Mononuclear cell (primary cell): ENCODE results near the gene KIAA1549. TPM values are rescaled to one million over a fixed set of nuclear protein-coding genes. Genes with fewer than 3 reads are reported as not detected.

Experiments used
- H3K27me3 ChIP-seq: 2 replicates; pipeline ENCODE4 v1.6.0; 2011; ENCODE audit warnings: low read length, control low read depth; ENCODE audit not compliant: insufficient read depth
- H3K4me1 ChIP-seq: 2 replicates; pipeline ENCODE4 v1.5.1; 2011; ENCODE audit warnings: mild to moderate bottlenecking, low read length, control low read depth; ENCODE audit not compliant: insufficient read depth
- H3K4me3 ChIP-seq: 2 replicates; pipeline ENCODE4 v1.5.1; 2011; ENCODE audit warnings: mild to moderate bottlenecking, low read length, moderate library complexity
- H3K9me3 ChIP-seq: 2 replicates; pipeline ENCODE4 v1.5.1; 2011; ENCODE audit warnings: low read depth, mild to moderate bottlenecking, control low read depth, low read length
- total RNA-seq: library from RNA; depleted of rRNA; stranded (reverse); fragments of >200 nt; gene quantifications from one replicate; pipeline ENCODE4 v1.2.3, GENCODE V29; 2012

Gene KIAA1549
- total RNA-seq, 1 donor: 0.10 TPM

- H3K9me3 ChIP-seq: no peaks in the 10 kb centered on the region
- H3K27me3 ChIP-seq: no peaks in the 10 kb centered on the region
- no peaks in the 10 kb centered on the region for H3K4me1 ChIP-seq
Measured at GRCh38 chr7:138878856-138879255, 102.3 kb downstream of the KIAA1549 start.

GRCh38 chr7:138878051-138878450 lies 103.1 kb downstream of the KIAA1549 start:
- H3K4me1 ChIP-seq: no peaks in the 10 kb centered on the region
- no peaks in the 10 kb centered on the region for H3K27me3 ChIP-seq
- H3K9me3 ChIP-seq: no peaks in the 10 kb centered on the region
- no peak overlapping the region for H3K4me3 ChIP-seq

More at GRCh38 chr7:138878856-138879255, 102.3 kb downstream of the KIAA1549 start:
- H3K4me3 ChIP-seq: no peak overlapping the region

- no peaks in the 10 kb centered on the region for H3K27me3 ChIP-seq
- no peak overlapping the region for H3K4me3 ChIP-seq
- no peaks in the 10 kb centered on the region for H3K4me1 ChIP-seq
- no peaks in the 10 kb centered on the region for H3K9me3 ChIP-seq
Measured at GRCh38 chr7:138876326-138876725, 104.9 kb downstream of the KIAA1549 start.

GRCh38 chr7:138875794-138876193 lies 105.4 kb downstream of the KIAA1549 start:
- Histone ChIP-seq H3K9me3 (no peaks in the 10 kb centered on the region), H3K4me3 (no peak overlapping the region), H3K4me1 (no peaks in the 10 kb centered on the region), H3K27me3 (no peaks in the 10 kb centered on the region)

GRCh38 chr7:138873220-138873892 lies 107.8 kb downstream of the KIAA1549 start:
- H3K9me3 ChIP-seq: no peaks in the 10 kb centered on the region
- H3K27me3 ChIP-seq: no peaks in the 10 kb centered on the region
- no peak overlapping the region for H3K4me3 ChIP-seq
- no peaks in the 10 kb centered on the region for H3K4me1 ChIP-seq

GRCh38 chr7:138872576-138872975 lies 108.6 kb downstream of the KIAA1549 start:
- Histone ChIP-seq H3K9me3 (no peaks in the 10 kb centered on the region), H3K4me3 (no peak overlapping the region), H3K4me1 (no peaks in the 10 kb centered on the region)

GRCh38 chr7:138871814-138872090 lies 109.4 kb downstream of the KIAA1549 start:
- Histone ChIP-seq H3K4me3 (no peak overlapping the region), H3K4me1 (no peaks in the 10 kb centered on the region), H3K27me3 (no peaks in the 10 kb centered on the region), H3K9me3 (no peaks in the 10 kb centered on the region)

More at GRCh38 chr7:138872576-138872975, 108.6 kb downstream of the KIAA1549 start:
- no peaks in the 10 kb centered on the region for H3K27me3 ChIP-seq

GRCh38 chr7:138871065-138871813 lies 110.0 kb downstream of the KIAA1549 start:
- H3K4me1 ChIP-seq: no peaks in the 10 kb centered on the region
- no peaks in the 10 kb centered on the region for H3K27me3 ChIP-seq
- H3K9me3 ChIP-seq: no peaks in the 10 kb centered on the region
- H3K4me3 ChIP-seq: no peak overlapping the region

GRCh38 chr7:138869353-138869752 lies 111.8 kb downstream of the KIAA1549 start:
- no peaks in the 10 kb centered on the region for H3K9me3 ChIP-seq
- no peak overlapping the region for H3K4me3 ChIP-seq
- no peaks in the 10 kb centered on the region for H3K27me3 ChIP-seq
- H3K4me1 ChIP-seq: peaks cover 10% of the 10 kb centered on the region

GRCh38 chr7:138868711-138869110 lies 112.5 kb downstream of the KIAA1549 start:
- no peaks in the 10 kb centered on the region for H3K27me3 ChIP-seq
- no peaks in the 10 kb centered on the region for H3K9me3 ChIP-seq
- H3K4me3 ChIP-seq: no peak overlapping the region
- peaks cover 15% of the 10 kb centered on the region for H3K4me1 ChIP-seq

- no peaks in the 10 kb centered on the region for H3K9me3 ChIP-seq
- H3K27me3 ChIP-seq: no peaks in the 10 kb centered on the region
- no peak overlapping the region for H3K4me3 ChIP-seq
- peaks cover 15% of the 10 kb centered on the region for H3K4me1 ChIP-seq
Measured at GRCh38 chr7:138867744-138868143, 113.4 kb downstream of the KIAA1549 start.

GRCh38 chr7:138866353-138866752 lies 114.8 kb downstream of the KIAA1549 start:
- H3K4me1 ChIP-seq: peaks cover 15% of the 10 kb centered on the region
- H3K9me3 ChIP-seq: no peaks in the 10 kb centered on the region
- H3K27me3 ChIP-seq: no peaks in the 10 kb centered on the region
- H3K4me3 ChIP-seq: no peak overlapping the region

GRCh38 chr7:138865843-138866242 lies 115.3 kb downstream of the KIAA1549 start:
- Histone ChIP-seq H3K9me3 (no peaks in the 10 kb centered on the region), H3K4me1 (peaks cover 15% of the 10 kb centered on the region), H3K27me3 (no peaks in the 10 kb centered on the region), H3K4me3 (no peak overlapping the region)

- Histone ChIP-seq H3K27me3 (no peaks in the 10 kb centered on the region), H3K4me3 (no peak overlapping the region), H3K4me1 (peaks cover 15% of the 10 kb centered on the region), H3K9me3 (no peaks in the 10 kb centered on the region)
Measured at GRCh38 chr7:138864667-138865066, 116.5 kb downstream of the KIAA1549 start.

GRCh38 chr7:138863931-138864330 lies 117.3 kb downstream of the KIAA1549 start:
- Histone ChIP-seq H3K9me3 (no peaks in the 10 kb centered on the region), H3K4me3 (no peak overlapping the region), H3K27me3 (no peaks in the 10 kb centered on the region), H3K4me1 (peaks cover 15% of the 10 kb centered on the region)

- peaks cover 15% of the 10 kb centered on the region for H3K4me1 ChIP-seq
- H3K27me3 ChIP-seq: no peaks in the 10 kb centered on the region
- H3K9me3 ChIP-seq: peaks cover 10% of the 10 kb centered on the region
- no peak overlapping the region for H3K4me3 ChIP-seq
Measured at GRCh38 chr7:138861051-138861450, 120.1 kb downstream of the KIAA1549 start.
